GM18873 (cell line): ENCODE data around the gene ARSK.
"Not testable (repeated sequence)": the region's sequence is repeated elsewhere in the genome, so short reads cannot be mapped to it uniquely, and the experiment has no call there.

Experiments used
- ATAC-seq: cut with Tn5 transposase; IDR thresholded peaks from one replicate; pipeline ENCODE4 v1.9.1; 2021; ENCODE audit warnings: mild to moderate bottlenecking, moderate library complexity, moderate number of reproducible peaks; ENCODE audit not compliant: unreplicated experiment, low FRiP score

The ARSK gene

DNA sequence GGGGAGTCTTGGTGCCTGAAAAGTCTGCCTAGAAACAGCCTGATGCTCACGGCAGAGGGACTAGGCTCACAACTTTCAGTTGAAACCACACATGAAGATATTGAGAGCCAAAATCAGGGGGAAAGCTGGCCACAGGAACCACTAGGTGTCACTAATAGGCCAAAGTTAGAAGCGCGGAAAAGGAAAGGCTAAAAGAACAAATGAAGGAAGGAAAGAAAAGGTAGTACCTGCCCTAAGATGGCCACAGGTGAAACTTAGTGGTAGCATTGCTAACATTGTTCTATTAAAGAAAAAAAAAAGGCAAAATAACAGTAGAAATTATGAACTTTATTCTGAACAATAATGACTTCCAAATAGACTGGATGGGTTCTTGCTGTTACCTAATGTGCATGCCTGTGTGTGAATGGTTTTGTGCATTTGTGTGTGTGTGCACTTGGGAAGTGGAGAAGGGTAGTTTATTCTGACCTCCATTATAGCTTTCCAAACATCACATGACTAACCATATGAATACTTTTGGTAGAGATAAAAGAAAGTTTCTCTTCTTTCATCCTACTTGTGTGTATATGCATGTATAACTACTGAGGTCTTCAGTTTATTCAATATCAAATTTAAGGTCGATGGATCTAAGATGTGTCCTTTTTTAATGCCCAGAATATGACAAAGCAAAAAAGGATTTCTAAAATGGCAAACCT is 89.6 kb downstream of the ARSK start:
- ATAC-seq = peak; percentile 32

DNA sequence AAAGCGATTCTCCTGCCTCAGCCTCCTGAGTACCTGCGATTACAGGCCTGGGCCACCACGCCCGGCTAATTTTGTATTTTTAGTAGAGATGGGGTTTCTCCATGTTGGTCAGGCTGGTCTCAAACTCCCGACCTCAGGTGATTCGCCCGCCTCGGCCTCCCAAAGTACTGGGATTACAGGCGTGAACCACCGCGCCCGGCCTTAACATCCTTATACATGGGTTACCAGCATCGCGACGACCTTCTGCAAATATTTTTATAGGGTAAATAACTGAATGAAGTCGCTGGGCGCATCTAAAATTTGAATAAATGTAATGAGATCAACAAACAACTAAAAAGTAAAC is 91.3 kb downstream of the ARSK start:
- not testable (repeated sequence) for ATAC-seq

- ATAC-seq = peak; percentile 95
Observed at GRCh38 chr5:95646569-95647431, 91.9 kb downstream of the ARSK start, which contains the start of gene RFESD. Gene RFESD, plus strand, starts transcription at chr5:95646777. Its CDS starts 5,495 bp downstream, at chr5:95652272.

DNA sequence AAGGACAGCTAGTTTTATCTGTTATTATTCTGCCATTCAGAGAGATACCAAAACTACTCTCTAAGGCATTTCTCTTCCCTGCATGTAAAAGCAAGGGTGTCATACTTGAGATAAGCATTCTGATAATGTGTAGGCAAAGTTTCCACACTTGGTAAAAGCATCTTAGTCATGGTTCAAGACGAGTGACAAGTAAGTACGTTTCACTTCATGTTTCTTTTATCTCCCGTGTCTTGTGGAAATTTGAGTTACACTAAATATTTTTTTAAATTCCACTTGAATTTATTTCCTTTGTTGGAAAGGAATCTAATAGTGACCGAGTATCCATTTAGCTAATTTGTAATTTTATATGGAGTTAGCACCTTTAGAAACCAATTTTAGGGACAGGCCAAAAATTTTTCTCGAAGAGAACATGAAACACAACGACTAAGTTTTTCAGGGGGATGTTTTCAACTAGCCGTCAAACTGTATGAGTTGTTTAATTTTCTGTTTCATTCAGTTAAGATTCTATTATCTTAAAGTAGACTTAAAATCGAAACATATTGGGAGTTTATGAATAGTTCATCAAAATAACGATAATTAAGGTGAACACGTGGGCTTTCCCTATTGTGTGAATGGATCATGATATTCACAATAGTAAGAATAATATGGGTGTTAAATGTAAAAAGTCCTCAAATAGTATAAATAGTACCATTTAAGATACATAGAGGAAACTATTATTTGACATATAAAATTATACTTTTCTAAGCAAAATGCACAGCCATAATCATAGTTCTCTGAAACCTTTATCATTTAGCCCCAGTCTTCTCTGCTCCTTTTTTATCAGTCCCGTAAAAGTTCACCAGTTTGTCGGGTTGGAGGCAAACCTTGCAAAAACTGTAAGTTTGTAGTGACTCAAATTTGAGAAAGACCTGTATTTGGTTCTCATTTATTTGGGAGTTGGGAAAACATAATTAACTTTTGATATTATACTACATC is 93.3 kb downstream of the ARSK start:
- ATAC-seq = no peak

DNA sequence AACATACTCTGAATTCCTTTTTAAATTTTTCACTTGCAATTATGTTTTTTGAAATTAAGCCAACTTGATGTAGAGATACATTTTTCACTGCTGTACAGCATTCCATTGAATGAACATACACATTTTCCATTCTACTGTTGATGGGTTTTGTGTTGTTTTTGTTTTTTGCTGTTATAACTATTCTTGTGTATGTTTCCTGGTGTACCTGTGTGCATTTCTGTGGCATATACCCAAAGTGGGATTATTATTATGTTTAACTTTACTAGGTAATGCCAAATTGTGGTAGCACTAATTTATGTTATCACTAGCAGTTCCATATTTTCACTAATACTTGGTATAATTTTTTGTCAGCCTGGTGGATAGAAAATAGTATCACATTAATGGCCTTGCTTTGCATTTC is 94.4 kb downstream of the ARSK start:
- no peak for ATAC-seq

DNA sequence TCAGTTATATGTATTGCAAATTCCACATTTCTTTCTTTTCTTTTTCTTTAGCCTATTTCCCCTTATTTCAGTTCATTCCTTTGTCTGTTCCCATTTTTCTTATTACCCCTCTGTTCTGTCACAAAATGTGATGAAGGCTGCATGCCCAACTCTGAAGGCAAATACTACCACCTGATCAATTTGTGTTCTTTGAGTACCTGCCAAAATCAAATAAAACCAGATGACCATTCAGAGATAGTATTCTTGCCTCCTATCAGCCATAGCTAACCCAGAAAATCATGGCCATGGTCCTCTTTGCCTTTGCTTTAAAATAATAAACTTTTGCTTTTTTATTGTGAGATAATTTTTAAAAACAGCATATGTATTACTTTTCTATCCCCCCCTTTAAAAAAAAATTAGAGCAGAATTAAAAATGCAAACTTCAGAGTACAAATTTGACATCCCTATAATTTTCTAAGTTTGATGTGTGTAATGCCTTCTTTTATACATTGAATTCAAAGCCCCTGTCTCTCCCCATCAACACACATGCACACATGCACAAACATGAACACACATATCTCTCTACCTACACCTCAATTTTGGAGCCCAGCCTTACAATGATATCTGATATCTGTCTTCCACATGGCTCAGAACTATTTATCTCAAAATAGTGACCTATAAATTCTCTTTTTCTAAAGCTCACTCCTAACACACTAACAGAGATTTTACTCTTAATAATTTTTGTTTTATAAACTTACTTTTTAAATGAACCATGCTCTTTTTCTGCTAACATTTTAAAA is 95.1 kb downstream of the ARSK start:
- ATAC-seq = no peak

- ATAC-seq = no peak
Observed at GRCh38 chr5:95652849-95653248, 97.9 kb downstream of the ARSK start.

DNA sequence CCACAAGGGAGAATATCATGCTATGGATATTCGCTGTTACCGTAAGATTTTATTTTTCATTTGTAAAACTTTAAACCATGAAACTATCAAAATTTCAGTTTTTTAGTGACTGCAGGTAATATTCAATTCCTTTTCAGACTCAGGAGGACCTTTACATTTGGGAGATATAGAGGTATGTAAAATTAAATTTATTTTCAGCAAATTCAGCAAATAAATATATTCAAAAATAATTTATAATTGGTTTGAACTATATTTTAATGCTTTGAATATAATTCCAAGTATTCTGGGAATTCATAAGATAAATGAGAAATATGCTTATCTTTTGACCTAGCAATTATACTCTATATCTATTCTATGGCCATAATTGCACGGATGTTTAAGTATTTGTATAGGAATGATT is 99.3 kb downstream of the ARSK start:
- no peak for ATAC-seq
